ENCODE measurements around the gene CRYM. TPM values are rescaled to one million over a fixed set of nuclear protein-coding genes. Genes with fewer than 3 reads are reported as not detected.
A peak's percentile ranks its signal among the peaks of the same experiment; 100 is the strongest.
"Not testable (repeated sequence)": the region's sequence is repeated elsewhere in the genome, so short reads cannot be mapped to it uniquely, and the experiment has no call there.

Gene CRYM
- total RNA-seq, 1 experiment from 2014 or later, result 4.9 TPM

DNA sequence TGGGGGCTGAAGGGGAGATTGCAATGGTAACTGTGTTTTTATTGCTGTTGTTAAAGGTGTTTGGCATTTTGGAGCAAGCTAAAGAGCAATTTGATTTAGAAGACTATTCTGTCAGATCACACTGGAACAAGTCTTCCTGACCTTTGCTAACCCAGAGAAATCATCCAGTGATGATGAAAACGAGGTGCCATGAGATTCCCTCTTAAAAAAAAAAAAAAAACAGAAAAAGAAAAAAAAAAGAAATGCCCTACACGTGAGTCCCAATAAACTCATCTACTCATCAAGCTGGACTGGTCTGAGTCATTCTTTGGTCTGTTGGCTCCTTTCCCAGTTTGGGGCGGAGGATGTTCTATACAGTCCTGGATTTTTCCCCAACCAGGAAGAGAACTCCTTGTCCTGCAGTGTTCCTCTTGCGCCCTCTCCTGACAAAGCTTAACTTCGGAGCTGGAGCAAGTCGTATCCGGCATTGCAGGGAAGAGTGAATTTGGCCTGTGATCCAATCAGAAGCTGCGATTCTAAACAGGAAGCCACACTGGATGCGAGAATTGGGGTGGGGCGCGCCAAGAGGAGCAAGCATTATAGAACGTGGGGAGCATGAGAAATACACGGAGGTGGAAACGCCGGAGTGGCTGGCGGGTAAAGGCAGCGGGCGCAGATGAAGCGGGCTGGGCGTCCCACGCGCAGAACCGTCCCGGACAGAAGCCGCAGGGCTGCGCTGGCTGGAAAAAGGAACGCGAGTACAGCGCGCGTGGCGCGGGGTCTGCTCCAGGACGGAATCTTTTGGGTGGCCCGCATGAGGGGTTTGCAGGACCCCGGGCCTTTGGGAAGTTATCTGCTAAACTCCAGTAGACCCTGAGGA is 22.4 kb upstream of the CRYM start (continued):
- TF ChIP-seq CTCF (IDR thresholded peaks at IDR 0.05 in 2 of 3, conservative IDR thresholded peaks at IDR 0.05 in 1 of 3; ENCODE audit: borderline replicate concordance in 1 of 3, insufficient read depth in 1 of 3, low read depth in 2 of 3, low read length in 2 of 3), result peak; percentile 91 to 97 (median 95)
- TF ChIP-seq TCF7L2 (IDR thresholded peaks at IDR 0.05; ENCODE audit: borderline replicate concordance, extremely low read depth, insufficient read depth, insufficient read length), result no peak
- peak; percentile 84 for TF ChIP-seq ELF1 (IDR thresholded peaks at IDR 0.05; ENCODE audit: borderline replicate concordance, low read depth)
- peak; percentile 74 for TF ChIP-seq YY1 (IDR thresholded peaks at IDR 0.05; ENCODE audit: extremely low read depth, insufficient replicate concordance, low read depth, low read length)
- peak; percentile 53; the same call in 1 of the 2 replicates for TF ChIP-seq CEBPB (IDR thresholded peaks at IDR 0.05; ENCODE audit: low read depth)
- peak; percentile 91 for TF ChIP-seq FOSL1 (IDR thresholded peaks at IDR 0.05; ENCODE audit: low read depth)
- TF ChIP-seq EGR1 (IDR thresholded peaks at IDR 0.05; ENCODE audit: low read depth), result no peak
- peak; percentile 88 for TF ChIP-seq JUND (IDR thresholded peaks at IDR 0.05)

- H4K20me1 ChIP-seq (ENCODE audit: insufficient read depth); RAD21 ChIA-PET (ENCODE audit: low non-redundant PET in 1 of 2, low total read pairs in 2 of 2, uncharacterized antibody in 2 of 2, unreplicated experiment in 2 of 2); H3K4me3 ChIP-seq (replicated peaks in 1 of 2; ENCODE audit: low read depth in 1 of 2, low read length in 2 of 2); H3K4me2 ChIP-seq (ENCODE audit: low read length); H3K4me1 ChIP-seq (ENCODE audit: control insufficient read depth in 1 of 2, insufficient read depth in 2 of 2, low read length in 2 of 2); H3K27me3 ChIP-seq (ENCODE audit: insufficient read depth, low read length); H3K9ac ChIP-seq (ENCODE audit: low read length); POLR2A ChIA-PET; H3K9me2 ChIP-seq (ENCODE audit: insufficient read depth); H2AFZ ChIP-seq (ENCODE audit: low read depth, low read length, poor library complexity, severe bottlenecking); intact Hi-C loops (cut with micrococcal nuclease); H3K36me3 ChIP-seq (ENCODE audit: control insufficient read depth in 1 of 2, insufficient read depth in 2 of 2, low read length in 2 of 2); CTCF ChIA-PET; BruUV-seq (replicated peaks); H3K27ac ChIP-seq (ENCODE audit: low read depth, low read length); DNase-seq (ENCODE audit: low read depth, low spot score); ATAC-seq; H3K9me3 ChIP-seq (ENCODE audit: control insufficient read depth in 1 of 2, insufficient read depth in 1 of 2, low read depth in 1 of 2, low read length in 2 of 2); H3K79me2 ChIP-seq (ENCODE audit: insufficient read depth, low read length): not testable (repeated sequence)
These were observed 11.7 kb upstream of the CRYM start for GRCh38 chr16:21289789-21290188.
